ENCODE data around the gene LDLRAD4.
A peak's percentile ranks its signal among the peaks of the same experiment; 100 is the strongest.

LDLRAD4 gene

DNA sequence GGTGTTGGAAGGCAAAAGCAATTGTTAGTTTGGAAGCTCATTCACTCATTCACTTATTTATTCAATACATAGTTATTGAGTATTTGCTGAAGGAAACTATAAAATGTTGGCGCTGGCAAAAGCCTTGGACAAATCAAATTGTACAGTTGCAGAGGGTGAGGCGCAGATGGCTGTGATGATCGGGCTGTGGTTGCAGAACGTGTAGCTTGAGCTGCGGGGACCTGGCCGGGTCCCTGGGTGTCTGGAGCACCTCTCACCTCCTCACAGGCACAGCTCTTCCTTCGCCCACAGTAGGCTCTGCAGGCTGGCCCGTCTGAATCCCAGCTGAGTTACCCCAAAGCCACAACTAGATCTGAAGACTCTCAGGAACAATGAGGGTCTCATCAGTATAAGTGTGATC, 72.7 kb downstream of the LDLRAD4 start:
- no peak for TF ChIP-seq Cebpa-rat (IDR thresholded peaks at IDR 0.05)
- Histone ChIP-seq H3K9me3 (replicated peaks in 1 of 11) (no peaks in the 10 kb centered on the region), H3K4me1 (peaks cover 10 to 84% (median 51%) of the 10 kb centered on the region in 10 experiments; a peak in 19 of 20 replicates), H3K27me3 (no peaks in the 10 kb centered on the region), H3K36me3 (peaks cover 0 to 75% (median 12%) of the 10 kb centered on the region in 11 experiments; a peak in 9 of 22 replicates), H3K4me2 (peak overlapping the region in 7 of 11 experiments; percentile 0 to 56 (median 42); a peak in 9 of 22 replicates), H3K27ac (peak overlapping the region in 1 of 11 experiments; percentile 17; a peak in 2 of 22 replicates), H3K4me3 (no peak overlapping the region), H4K20me1 (peaks cover 0 to 6% (median 0%) of the 10 kb centered on the region in 11 experiments; a peak in 2 of 22 replicates), H3K9ac (no peak overlapping the region)

DNA sequence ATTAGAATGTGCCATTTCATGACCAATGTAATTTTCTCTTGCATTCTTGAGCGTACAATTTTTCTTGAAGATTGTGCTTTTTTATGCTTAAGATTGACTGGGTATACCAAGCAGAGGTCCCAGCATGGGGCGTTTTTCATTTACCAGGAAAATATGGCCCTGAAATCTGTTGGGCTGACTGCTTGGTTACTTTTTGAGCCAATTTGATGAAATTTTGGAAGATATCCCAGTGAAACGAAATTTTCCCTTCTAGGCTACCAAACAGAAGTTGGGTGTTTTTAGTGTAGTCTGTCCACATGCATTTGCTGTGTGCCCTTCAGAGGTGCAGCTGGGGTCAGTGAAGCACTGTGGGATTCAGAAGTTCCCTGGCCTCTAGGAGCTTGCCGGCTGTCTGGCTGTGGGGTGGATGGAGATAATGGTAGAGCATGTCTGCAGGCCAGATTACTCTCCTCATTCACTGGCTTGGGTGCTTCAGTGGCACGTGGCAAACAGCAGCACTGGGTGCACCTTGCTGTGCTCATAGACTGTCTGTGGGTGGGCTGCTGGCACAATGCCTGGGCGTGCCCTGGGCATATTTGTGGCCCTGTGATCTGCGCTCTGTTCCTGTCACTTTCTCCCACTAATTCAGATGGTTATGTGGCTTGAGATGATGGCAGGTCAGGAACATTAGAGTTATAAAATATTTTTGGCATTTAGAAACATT, 73.3 kb downstream of the LDLRAD4 start:
- H3K4me2 ChIP-seq = peak overlapping the region in 4 of 11 experiments; percentile 2 to 56 (median 42); a peak in 3 of 22 replicates
- no peak overlapping the region for H3K9ac ChIP-seq
- peaks cover 10 to 84% (median 51%) of the 10 kb centered on the region in 10 experiments; a peak in 19 of 20 replicates for H3K4me1 ChIP-seq
- H3K36me3 ChIP-seq = peaks cover 0 to 77% (median 12%) of the 10 kb centered on the region in 11 experiments; a peak in 9 of 22 replicates
- TF ChIP-seq Cebpa-rat (IDR thresholded peaks at IDR 0.05) = no peak
- H3K9me3 ChIP-seq (replicated peaks in 1 of 11) = no peaks in the 10 kb centered on the region
- no peaks in the 10 kb centered on the region for H3K27me3 ChIP-seq
- H4K20me1 ChIP-seq = peaks cover 0 to 4% (median 0%) of the 10 kb centered on the region in 11 experiments; a peak in 2 of 22 replicates
- no peak overlapping the region for H3K27ac ChIP-seq
- no peak overlapping the region for H3K4me3 ChIP-seq

DNA sequence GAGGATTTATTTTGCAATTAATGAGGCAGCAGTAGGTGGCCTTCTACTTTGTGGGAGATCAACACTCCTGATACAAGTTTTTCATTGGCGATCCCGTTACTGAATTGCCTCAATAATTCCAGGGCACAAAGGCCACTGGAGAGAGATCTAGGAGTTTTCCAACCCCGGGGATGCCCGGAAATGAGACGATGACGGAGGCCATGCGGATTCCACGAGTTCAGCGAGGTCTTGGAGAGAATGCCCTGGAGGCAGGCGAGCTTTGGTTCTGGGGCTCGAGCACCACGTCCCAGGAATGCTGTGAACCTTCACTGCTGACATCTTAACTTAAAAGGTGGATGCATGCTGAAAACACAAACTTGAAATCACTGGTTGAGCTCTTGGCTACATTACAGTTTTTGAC, 74.2 kb downstream of the LDLRAD4 start:
- Histone ChIP-seq H3K9ac (no peak overlapping the region), H3K4me3 (no peak overlapping the region), H4K20me1 (peaks cover 0 to 4% (median 0%) of the 10 kb centered on the region in 11 experiments; a peak in 1 of 22 replicates), H3K4me2 (no peak overlapping the region; a peak in 1 of 22 replicates), H3K36me3 (peaks cover 0 to 80% (median 12%) of the 10 kb centered on the region in 11 experiments; a peak in 9 of 22 replicates), H3K9me3 (replicated peaks in 1 of 11) (no peaks in the 10 kb centered on the region), H3K27ac (no peak overlapping the region), H3K27me3 (no peaks in the 10 kb centered on the region), H3K4me1 (peaks cover 10 to 91% (median 56%) of the 10 kb centered on the region in 10 experiments; a peak in 19 of 20 replicates)
- TF ChIP-seq Cebpa-rat (IDR thresholded peaks at IDR 0.05) = no peak

DNA sequence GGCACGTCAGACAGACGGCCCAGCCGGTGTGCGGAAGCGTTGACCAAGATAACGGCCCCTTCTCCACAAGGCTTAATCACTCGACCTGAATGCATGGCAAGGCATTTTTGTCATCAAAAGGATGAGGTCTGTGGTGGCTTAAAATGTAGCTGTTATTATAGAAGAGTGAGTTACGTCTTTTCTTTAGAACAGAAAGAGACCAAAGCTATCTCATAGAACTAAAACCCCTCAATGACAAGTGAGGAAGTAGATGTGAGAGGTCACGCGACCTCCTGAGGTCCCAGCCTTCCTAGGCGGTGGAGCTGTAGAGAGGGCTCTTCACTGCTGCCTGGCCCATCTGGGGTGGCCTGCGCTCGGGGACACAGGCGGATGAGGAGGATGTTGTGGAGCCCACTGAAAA, 75.7 kb downstream of the LDLRAD4 start:
- no peaks in the 10 kb centered on the region for H3K9me3 ChIP-seq (replicated peaks in 1 of 11)
- H4K20me1 ChIP-seq = peaks cover 0 to 4% (median 0%) of the 10 kb centered on the region in 11 experiments; a peak in 1 of 22 replicates
- no peaks in the 10 kb centered on the region for H3K27me3 ChIP-seq
- H3K4me2 ChIP-seq = peak overlapping the region in 4 of 11 experiments; percentile 10 to 97 (median 48); a peak in 8 of 22 replicates
- TF ChIP-seq Cebpa-rat (IDR thresholded peaks at IDR 0.05) = no peak
- H3K27ac ChIP-seq = no peak overlapping the region
- no peak overlapping the region for H3K9ac ChIP-seq
- peaks cover 0 to 68% (median 7%) of the 10 kb centered on the region in 11 experiments; a peak in 9 of 22 replicates for H3K36me3 ChIP-seq
- peaks cover 7 to 99% (median 65%) of the 10 kb centered on the region in 10 experiments; a peak in 19 of 20 replicates for H3K4me1 ChIP-seq
- no peak overlapping the region for H3K4me3 ChIP-seq

DNA sequence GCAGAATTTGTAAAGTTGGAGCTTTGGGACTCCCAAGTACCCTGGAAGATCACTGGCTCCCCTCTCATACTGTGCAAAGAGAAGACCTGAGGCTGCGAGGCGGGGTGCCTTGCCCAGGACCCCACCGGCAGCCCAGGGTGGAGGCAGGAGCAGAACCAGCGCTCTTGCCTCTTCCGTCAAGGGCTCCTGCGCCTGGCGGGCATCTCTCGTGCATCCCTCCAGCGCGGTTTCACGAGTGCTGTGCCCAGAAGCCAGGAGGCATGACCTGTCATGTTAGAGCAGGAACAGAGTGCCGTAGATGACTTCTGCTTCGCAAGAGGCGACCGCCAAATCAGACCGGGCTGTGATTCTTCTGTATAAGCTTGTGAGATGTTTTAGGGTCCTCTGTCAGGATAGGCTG, 77.3 kb downstream of the LDLRAD4 start:
- Histone ChIP-seq H3K27ac (peak overlapping the region in 4 of 11 experiments; percentile 8 to 39 (median 20); a peak in 4 of 22 replicates), H4K20me1 (peaks cover 0 to 11% (median 0%) of the 10 kb centered on the region in 11 experiments; a peak in 6 of 22 replicates), H3K9ac (no peak overlapping the region), H3K4me2 (peak overlapping the region in 3 of 11 experiments; percentile 40 to 97 (median 57); a peak in 4 of 22 replicates), H3K4me3 (no peak overlapping the region), H3K9me3 (replicated peaks in 1 of 11) (no peaks in the 10 kb centered on the region), H3K27me3 (peaks cover 0 to 10% (median 0%) of the 10 kb centered on the region in 11 experiments; a peak in 5 of 22 replicates), H3K4me1 (peaks cover 13 to 99% (median 66%) of the 10 kb centered on the region in 10 experiments), H3K36me3 (peaks cover 0 to 62% (median 7%) of the 10 kb centered on the region in 11 experiments; a peak in 9 of 22 replicates)
- TF ChIP-seq Cebpa-rat (IDR thresholded peaks at IDR 0.05) = no peak

DNA sequence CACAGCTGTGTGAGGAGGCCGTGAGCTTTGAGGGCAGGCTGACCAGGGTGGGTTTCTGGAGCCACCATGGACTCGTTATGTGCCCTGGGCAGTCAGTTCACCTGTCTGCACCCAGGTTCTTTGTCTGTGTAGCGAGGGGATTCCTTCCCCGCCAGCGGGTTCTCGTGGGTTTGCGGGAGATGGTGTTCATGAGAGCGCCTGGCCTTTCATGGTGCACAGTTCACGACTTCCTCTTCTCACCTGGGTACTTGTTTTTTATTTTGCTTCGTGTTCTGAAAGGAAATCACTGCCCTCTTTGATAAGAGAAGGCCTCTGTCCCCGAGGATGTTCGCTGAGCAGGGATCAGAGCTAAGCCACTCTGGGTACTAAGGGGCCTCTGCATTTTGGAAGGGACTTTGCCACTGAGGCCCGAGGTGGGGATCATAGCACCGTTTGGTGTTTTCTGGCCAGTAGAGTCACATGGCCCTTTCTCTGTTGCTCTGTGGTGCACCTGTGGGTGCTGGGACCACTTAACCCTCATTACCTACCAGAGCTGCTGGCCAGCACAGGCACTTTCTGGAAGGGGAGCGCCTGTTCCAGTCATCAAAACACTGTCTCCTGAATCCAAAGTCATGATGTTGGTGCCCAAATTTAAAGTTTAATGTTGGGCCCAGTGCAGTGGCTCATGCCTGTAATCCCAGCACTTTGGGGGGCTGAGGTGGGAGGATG, 78.5 kb downstream of the LDLRAD4 start:
- H3K27me3 ChIP-seq = peaks cover 0 to 21% (median 0%) of the 10 kb centered on the region in 11 experiments; a peak in 5 of 22 replicates
- H3K9me3 ChIP-seq (replicated peaks in 1 of 11) = no peaks in the 10 kb centered on the region
- peaks cover 0 to 14% (median 0%) of the 10 kb centered on the region in 11 experiments; a peak in 8 of 22 replicates for H4K20me1 ChIP-seq
- peaks cover 0 to 54% (median 5%) of the 10 kb centered on the region in 11 experiments; a peak in 9 of 22 replicates for H3K36me3 ChIP-seq
- H3K4me1 ChIP-seq = peaks cover 22 to 99% (median 70%) of the 10 kb centered on the region in 10 experiments
- no peak overlapping the region for H3K9ac ChIP-seq
- peak overlapping the region in 3 of 11 experiments; percentile 11 to 28 (median 22); a peak in 1 of 22 replicates for H3K27ac ChIP-seq
- TF ChIP-seq Cebpa-rat (IDR thresholded peaks at IDR 0.05) = no peak
- H3K4me3 ChIP-seq = no peak overlapping the region
- peak overlapping the region in 5 of 11 experiments; percentile 2 to 97 (median 48); a peak in 10 of 22 replicates for H3K4me2 ChIP-seq

DNA sequence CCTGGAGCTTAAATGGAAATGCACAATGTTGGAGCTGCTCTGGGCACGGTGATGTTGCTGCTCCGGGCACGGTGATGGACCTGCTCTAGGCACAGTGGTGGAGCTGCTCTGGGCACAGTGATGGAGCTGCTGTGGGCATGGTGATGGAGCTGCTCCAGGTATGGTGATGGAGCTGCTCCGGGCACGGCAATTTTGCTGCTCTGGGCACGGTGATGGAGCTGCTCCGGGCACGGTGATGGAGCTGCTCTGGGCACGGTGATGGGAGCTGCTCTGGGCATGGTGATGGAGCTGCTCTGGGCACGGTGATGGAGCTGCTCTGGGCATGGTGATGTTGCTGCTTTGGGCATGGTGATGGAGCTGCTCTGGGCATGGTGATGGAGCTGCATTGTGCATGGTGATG, 79.7 kb downstream of the LDLRAD4 start:
- H3K27ac ChIP-seq = peak overlapping the region in 1 of 11 experiments; percentile 10; a peak in 1 of 22 replicates
- no peak overlapping the region for H3K9ac ChIP-seq
- H3K36me3 ChIP-seq = peaks cover 0 to 41% (median 0%) of the 10 kb centered on the region in 11 experiments; a peak in 8 of 22 replicates
- H3K27me3 ChIP-seq = peaks cover 0 to 24% (median 0%) of the 10 kb centered on the region in 11 experiments; a peak in 5 of 22 replicates
- no peak for TF ChIP-seq Cebpa-rat (IDR thresholded peaks at IDR 0.05)
- H3K4me1 ChIP-seq = peaks cover 35 to 100% (median 82%) of the 10 kb centered on the region in 10 experiments
- peaks cover 0 to 23% (median 0%) of the 10 kb centered on the region in 11 experiments; a peak in 8 of 22 replicates for H4K20me1 ChIP-seq
- no peak overlapping the region for H3K4me3 ChIP-seq
- H3K9me3 ChIP-seq (replicated peaks in 1 of 11) = no peaks in the 10 kb centered on the region
- peak overlapping the region in 5 of 11 experiments; percentile 86 to 97 (median 92); a peak in 10 of 22 replicates for H3K4me2 ChIP-seq

DNA sequence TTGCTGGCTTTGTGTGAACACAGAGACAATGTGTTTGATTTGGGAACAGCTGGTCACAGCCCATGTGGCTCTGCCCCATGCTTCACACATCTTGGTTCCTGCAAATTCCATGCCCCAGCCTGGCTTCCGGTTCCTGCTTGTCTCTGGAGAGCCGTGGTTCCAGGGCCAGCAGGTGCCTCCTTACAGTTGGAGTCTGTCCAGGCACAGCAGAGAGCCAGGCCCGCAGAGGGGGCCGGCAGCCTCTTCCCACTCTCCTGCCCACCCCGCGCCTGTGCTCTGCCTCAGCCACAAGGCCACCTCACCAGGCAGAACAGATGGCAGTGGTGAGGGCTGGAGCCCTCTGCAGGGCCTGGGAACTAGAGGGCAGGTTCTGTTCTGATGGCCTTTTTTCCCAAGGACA, 81.5 kb downstream of the LDLRAD4 start:
- no peak for TF ChIP-seq Cebpa-rat (IDR thresholded peaks at IDR 0.05)
- peak overlapping the region in 7 of 11 experiments; percentile 7 to 79 (median 64); a peak in 10 of 22 replicates for H3K9ac ChIP-seq
- peak overlapping the region; percentile 35 to 97 (median 86) for H3K4me2 ChIP-seq
- H4K20me1 ChIP-seq = peaks cover 0 to 23% (median 0%) of the 10 kb centered on the region in 11 experiments; a peak in 8 of 22 replicates
- H3K4me3 ChIP-seq = peak overlapping the region in 2 of 10 experiments; percentile 11 to 42; a peak in 2 of 20 replicates
- H3K9me3 ChIP-seq (replicated peaks in 1 of 11) = no peaks in the 10 kb centered on the region
- H3K4me1 ChIP-seq = peaks cover 52 to 100% (median 89%) of the 10 kb centered on the region in 10 experiments
- peak overlapping the region in 7 of 11 experiments; percentile 46 to 88 (median 73); a peak in 13 of 22 replicates for H3K27ac ChIP-seq
- H3K36me3 ChIP-seq = peaks cover 0 to 24% (median 0%) of the 10 kb centered on the region in 11 experiments; a peak in 4 of 22 replicates
- peaks cover 0 to 24% (median 0%) of the 10 kb centered on the region in 11 experiments; a peak in 5 of 22 replicates for H3K27me3 ChIP-seq

Data from BLaER1 treated with 17β-estradiol and CSF1 and Interleukin-3, amounts not matched to agents 10 nM and 100 nM (cell line).